GM18505 (cell line): Measurements from ENCODE around the gene HOXC10.

Experiments
- ATAC-seq: cut with Tn5 transposase; IDR thresholded peaks from one replicate; pipeline ENCODE4 v1.9.1; 2021; ENCODE audit not compliant: unreplicated experiment
- POLR2A ChIP-seq: IDR thresholded peaks from 4 replicates; pipeline ENCODE4 v1.6.1; 2011; ENCODE audit warnings: borderline replicate concordance; ENCODE audit not compliant: insufficient read depth, insufficient read length; ENCODE audit errors: extremely low read depth

HOXC10 gene

DNA sequence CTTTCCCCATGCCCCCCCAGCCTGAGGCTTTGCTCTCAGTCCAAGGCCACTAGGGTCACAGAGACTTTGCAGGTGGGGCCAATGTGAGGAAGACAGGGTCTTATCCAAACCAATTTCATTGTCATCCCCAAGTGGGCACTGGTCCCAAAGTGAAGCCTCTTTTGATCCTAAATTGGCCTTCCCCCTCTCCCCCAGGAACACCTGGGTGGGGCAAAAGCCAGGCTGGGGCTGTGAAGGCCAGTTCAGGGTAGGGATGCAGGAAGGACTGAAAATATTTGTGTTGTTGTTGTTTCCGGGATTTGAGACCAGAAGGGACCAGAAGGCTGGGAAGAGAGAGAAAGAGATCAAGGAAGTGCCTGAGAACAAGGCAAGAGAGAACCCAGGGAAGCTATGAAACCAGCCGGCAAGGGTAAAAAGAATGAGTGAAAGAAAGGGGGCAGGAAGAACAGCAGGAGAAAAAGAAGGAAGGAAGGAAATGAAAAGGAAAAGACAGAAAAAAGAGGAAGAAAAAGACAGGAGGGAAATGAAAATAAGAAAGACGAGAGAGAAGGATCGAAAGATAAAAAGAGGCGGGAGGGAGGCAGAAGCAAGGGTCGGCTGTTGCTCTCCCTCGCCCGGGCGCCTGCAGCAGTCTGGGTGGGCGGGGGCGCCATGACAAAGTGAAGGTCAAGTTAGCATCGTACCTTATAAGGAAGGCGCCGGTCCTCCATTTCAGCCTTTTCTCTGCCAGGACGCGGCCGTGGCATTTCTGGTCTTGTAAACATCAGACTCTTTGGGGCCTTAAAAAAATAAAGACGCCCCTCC is 19.5 kb upstream of the HOXC10 start:
- TF ChIP-seq POLR2A = no peak
- no peak for ATAC-seq

GRCh38 chr12:53966085-53966384 is 18.9 kb upstream of the HOXC10 start:
- no peak for ATAC-seq
- no peak for TF ChIP-seq POLR2A

- TF ChIP-seq POLR2A = no peak
- ATAC-seq = no peak
Observed at GRCh38 chr12:53966385-53967133, 18.4 kb upstream of the HOXC10 start.

DNA sequence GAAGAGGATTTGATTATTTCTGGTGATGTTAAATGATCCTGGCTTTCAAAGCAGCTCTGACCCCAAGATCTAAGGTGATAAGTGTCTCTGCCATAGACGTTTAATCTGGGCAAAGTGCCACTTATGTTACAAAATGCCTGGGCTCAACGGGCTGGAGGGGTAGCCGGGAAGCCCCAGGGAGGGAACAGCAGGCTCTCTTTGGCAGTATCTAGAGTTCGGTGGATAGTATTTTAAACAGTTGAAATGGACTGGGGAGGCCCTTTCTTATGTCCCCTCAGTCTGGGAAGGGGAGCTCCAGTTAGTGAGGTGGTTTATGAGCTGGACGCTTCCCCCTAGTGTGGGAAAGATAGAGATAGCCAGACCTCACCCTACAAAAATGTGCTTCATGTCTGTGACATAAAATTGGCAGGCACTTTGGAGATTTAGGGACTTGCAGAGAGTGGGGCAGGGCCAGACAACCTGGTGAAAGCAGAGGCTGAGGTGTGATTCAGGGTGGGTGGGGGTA is 17.5 kb upstream of the HOXC10 start:
- no peak for TF ChIP-seq POLR2A
- ATAC-seq = no peak

- no peak for TF ChIP-seq POLR2A
- ATAC-seq = no peak
Observed at GRCh38 chr12:53968214-53969127, 16.5 kb upstream of the HOXC10 start.

DNA sequence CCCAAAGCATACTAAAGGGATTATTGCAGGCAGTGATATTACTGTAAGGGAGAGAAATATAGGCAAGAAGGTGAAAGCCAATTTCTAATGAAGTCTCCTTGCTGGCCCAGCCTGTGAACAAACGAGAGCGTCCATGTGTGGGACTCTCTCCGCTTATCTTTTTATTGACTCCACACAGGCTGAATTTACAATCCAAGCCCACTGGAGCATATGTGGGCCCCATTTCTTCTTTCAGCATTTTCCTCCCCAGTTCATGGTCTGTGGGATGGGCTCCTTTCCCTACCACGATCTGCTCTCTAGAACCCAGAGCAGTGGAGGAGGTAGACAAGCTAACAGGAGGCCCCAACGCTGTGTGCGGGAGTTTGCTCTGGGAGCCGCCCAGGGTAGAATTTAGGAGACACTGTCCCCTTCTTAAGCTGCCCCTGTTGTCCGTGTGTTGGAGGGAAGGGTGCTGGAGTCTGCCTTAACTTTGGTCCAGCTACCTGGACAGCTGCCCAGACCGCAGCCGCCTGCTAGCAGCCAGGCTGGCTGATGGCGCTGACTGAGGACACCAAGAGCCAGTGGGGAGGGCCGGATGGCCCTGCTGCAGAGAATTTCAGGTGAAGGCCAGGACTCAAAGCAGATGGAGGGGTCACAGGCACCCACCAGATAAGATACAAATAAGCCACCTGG is 15.2 kb upstream of the HOXC10 start:
- no peak for TF ChIP-seq POLR2A
- no peak for ATAC-seq

GRCh38 chr12:53970451-53970850 is 14.5 kb upstream of the HOXC10 start:
- TF ChIP-seq POLR2A = no peak
- ATAC-seq = no peak

DNA sequence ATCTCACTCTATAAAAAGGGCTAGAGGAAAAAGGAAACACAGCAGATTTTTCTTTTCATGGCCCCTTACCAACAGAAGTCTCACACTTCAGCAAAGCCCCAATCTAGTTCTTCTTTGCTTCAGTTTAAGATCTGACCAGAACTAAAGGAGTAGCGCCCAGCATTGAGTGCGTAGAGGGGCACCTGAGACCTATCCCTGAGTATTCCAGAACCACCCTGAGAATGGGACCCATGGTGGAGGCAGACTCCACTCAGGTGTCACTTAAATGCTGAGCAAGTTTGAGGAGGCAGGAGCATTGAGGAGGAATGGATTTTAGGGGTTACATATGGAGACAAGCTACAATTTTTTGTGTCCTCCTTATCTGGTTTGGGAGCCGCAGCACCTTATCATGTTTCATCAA is 13.8 kb upstream of the HOXC10 start:
- no peak for TF ChIP-seq POLR2A
- ATAC-seq = no peak

DNA sequence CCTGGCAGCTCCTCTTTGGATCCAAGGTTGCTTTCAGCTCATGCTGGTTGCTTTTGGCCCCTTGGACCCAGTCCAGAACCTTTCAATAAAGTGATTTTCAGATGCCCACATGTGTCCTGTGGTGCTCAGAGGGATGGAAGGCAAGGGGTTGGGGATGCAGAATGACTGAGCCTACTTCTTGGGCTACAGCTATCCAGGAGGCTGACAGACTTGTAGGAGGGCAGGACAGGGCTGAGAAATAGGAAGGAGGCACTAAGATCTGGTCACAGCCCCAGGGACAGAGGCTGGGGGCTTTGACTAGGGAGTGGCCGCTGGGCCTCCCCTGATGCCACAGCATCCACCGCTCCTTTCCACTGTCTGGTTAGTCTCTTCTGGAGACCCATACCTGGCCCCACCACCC is 13.3 kb upstream of the HOXC10 start:
- no peak for ATAC-seq

DNA sequence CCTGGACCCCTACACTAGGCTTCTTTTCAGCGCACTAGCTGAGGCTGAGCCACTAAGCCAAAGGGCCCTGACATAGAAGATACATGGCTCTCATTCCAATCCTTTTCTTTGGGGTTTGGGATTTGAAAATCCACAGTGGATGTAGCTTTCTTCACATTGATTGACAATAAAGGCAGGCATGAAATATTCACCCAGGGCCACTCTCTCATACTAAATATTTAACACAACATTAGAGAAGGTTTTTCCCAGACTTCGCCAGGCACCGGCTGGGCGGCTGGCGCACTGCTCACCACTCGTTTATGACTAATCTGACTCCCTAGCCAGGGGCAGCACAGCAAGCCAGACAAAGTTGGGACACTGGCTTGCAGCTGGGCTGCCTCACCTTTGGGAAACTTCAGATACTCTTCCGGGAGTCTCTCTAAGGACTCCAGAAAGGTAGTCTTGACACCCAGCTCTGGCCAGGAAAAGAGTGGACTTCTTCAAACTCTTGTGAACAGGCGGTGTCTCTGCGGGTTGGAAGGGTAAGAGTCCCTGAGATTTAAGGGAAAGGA is 12.7 kb upstream of the HOXC10 start:
- no peak for TF ChIP-seq POLR2A
- ATAC-seq = no peak

More for the DNA sequence above, 13.3 kb upstream of the HOXC10 start:
- no peak for TF ChIP-seq POLR2A

DNA sequence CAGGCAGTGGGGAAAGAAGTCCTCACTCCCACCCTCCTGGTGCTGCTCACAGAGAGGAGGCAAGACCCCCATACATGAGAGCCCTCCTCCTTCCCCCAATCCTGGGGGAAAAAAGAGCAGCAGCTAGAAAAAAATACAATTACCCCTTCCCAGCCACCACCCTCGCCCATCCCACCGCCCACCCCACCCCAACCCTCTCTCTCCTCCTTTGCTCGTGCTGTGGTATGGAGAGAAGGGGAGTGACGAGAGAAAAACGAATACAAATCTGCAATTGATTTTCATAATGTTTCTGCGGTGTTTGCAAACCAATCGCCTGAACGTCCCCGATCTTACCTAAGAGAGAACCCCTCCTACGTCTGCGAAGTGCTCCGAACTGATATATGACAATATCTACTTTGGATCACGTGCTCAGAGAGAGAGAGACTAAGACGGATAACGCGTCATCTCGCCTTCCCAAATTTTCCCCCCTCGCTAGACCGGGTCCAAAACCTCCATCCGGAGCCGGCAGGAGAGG is 12.2 kb upstream of the HOXC10 start, which contains the start of gene HOXC11:
TSS of gene HOXC11 (plus strand) at position 405 of the 514 bp plus-strand sequence. CDS start 116 bp downstream, outside the sequence.
- TF ChIP-seq POLR2A = no peak
- ATAC-seq = no peak
